H54 (cell line): ENCODE results near the gene CNN3.

Source experiments
- DNase-seq: peaks from one replicate; pipeline ENCODE4 v3.0.0; 2011; ENCODE audit warnings: low spot score, mixed read lengths; ENCODE audit not compliant: insufficient read length
- FAIRE-seq: peaks from 3 replicates; lab custom pipeline; 2011; peaks lifted over from hg19 to GRCh38; lab: Jason Lieb, UNC
- POLR2A ChIP-seq: IDR thresholded peaks from 2 replicates; pipeline ENCODE4 v1.6.1; 2011; ENCODE audit warnings: low read depth, mild to moderate bottlenecking, low read length

CNN3 gene

GRCh38 chr1:94926915-94927404 is at the start of gene CNN3:
TSS of gene CNN3 (minus strand) at chr1:94927110. CDS start at chr1:94926894, 216 bp downstream.
- FAIRE-seq (no peak), DNase-seq (peak; percentile 83)
- TF ChIP-seq POLR2A: peak; percentile 96

- peak; percentile 78 for FAIRE-seq
- TF ChIP-seq POLR2A: no peak
- peak; percentile 40 for DNase-seq
Observed at GRCh38 chr1:94974824-94975223, 47.9 kb upstream of the CNN3 start.

- DNase-seq (no peak), FAIRE-seq (no peak)
- TF ChIP-seq POLR2A: no peak
Observed at GRCh38 chr1:94974241-94974640, 47.3 kb upstream of the CNN3 start.

GRCh38 chr1:94973309-94973922 is 46.5 kb upstream of the CNN3 start:
- FAIRE-seq (no peak), DNase-seq (no peak)
- TF ChIP-seq POLR2A: no peak

GRCh38 chr1:94971491-94971924 is 44.6 kb upstream of the CNN3 start:
- peak; percentile 96 for FAIRE-seq
- peak; percentile 49 for DNase-seq
- no peak for TF ChIP-seq POLR2A

GRCh38 chr1:94970783-94971182 is 43.9 kb upstream of the CNN3 start:
- FAIRE-seq: peak; percentile 90

GRCh38 chr1:94969137-94969536 is 42.2 kb upstream of the CNN3 start:
- FAIRE-seq (no peak), DNase-seq (no peak)
- no peak for TF ChIP-seq POLR2A

More at GRCh38 chr1:94970783-94971182, 43.9 kb upstream of the CNN3 start:
- peak; percentile 9 for DNase-seq
- TF ChIP-seq POLR2A: no peak

GRCh38 chr1:94966033-94966432 is 39.1 kb upstream of the CNN3 start:
- DNase-seq (no peak), FAIRE-seq (no peak)
- no peak for TF ChIP-seq POLR2A

GRCh38 chr1:94963864-94964263 is 37.0 kb upstream of the CNN3 start:
- no peak for TF ChIP-seq POLR2A
- FAIRE-seq (no peak), DNase-seq (no peak)

GRCh38 chr1:94962409-94963265 is 35.7 kb upstream of the CNN3 start:
- peak; percentile 67 for FAIRE-seq
- TF ChIP-seq POLR2A: no peak
- no peak for DNase-seq

GRCh38 chr1:94961988-94962387 is 35.1 kb upstream of the CNN3 start:
- DNase-seq (no peak), FAIRE-seq (no peak)
- TF ChIP-seq POLR2A: no peak

- DNase-seq: no peak
- no peak for FAIRE-seq
- no peak for TF ChIP-seq POLR2A
Observed at GRCh38 chr1:94961582-94961981, 34.7 kb upstream of the CNN3 start.

GRCh38 chr1:94958081-94958480 is 31.2 kb upstream of the CNN3 start:
- no peak for FAIRE-seq
- TF ChIP-seq POLR2A: no peak
- no peak for DNase-seq
